Neural cell (in vitro differentiated cells): ENCODE data around the gene TLNRD1.

ENCODE experiments used
- EP300 ChIP-seq: fragments of 450-650 bp; conservative IDR thresholded peaks from 2 replicates; pipeline ENCODE4 v1.6.1; 2014; ENCODE audit warnings: antibody characterized with exemption, mild to moderate bottlenecking, moderate library complexity; ENCODE audit not compliant: poor library complexity, severe bottlenecking
- MXI1 ChIP-seq: fragments of 450-650 bp; conservative IDR thresholded peaks from 2 replicates; pipeline ENCODE4 v1.6.1; 2014; ENCODE audit warnings: antibody characterized with exemption, mild to moderate bottlenecking; ENCODE audit not compliant: poor library complexity, severe bottlenecking
- RAD21 ChIP-seq: fragments of 450-650 bp; conservative IDR thresholded peaks from 2 replicates; pipeline ENCODE4 v1.6.1; 2014; ENCODE audit warnings: antibody characterized with exemption, mild to moderate bottlenecking, moderate library complexity
- TAF1 ChIP-seq: IDR thresholded peaks from 2 replicates; pipeline ENCODE4 v1.6.1; 2012; ENCODE audit warnings: low read depth
- TF ChIP-seq, protein P1 (sequence below): fragments of 450-650 bp; IDR thresholded peaks from 2 replicates; pipeline ENCODE4 v1.5.1; 2014; ENCODE audit warnings: antibody characterized with exemption, mild to moderate bottlenecking, moderate library complexity; ENCODE audit not compliant: poor library complexity, severe bottlenecking
- TF ChIP-seq, protein P2 (sequence below): IDR thresholded peaks from 2 replicates; pipeline ENCODE4 v1.6.1; 2012; ENCODE audit warnings: borderline replicate concordance

DNA sequence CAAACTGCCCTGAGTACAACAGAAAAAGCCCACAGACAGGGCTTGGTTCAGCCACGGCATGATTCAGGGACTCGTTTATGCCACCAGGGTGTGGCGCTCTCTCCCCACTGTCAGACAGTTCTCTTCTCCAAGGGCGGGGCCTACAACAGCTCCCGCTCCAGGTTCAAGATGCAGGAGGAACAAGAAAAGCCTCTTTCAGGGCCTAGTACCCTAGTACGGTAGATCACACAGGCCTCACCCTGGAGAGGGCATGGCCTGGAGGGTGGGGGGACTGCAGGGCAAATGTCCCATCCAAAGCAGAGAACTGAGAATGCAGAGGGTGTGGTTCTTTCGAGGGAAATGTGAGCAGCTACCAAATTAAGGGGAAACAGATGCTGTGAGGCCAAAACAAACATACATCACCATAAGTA, 23.1 kb upstream of the TLNRD1 start:
- TF ChIP-seq, protein P1, sequence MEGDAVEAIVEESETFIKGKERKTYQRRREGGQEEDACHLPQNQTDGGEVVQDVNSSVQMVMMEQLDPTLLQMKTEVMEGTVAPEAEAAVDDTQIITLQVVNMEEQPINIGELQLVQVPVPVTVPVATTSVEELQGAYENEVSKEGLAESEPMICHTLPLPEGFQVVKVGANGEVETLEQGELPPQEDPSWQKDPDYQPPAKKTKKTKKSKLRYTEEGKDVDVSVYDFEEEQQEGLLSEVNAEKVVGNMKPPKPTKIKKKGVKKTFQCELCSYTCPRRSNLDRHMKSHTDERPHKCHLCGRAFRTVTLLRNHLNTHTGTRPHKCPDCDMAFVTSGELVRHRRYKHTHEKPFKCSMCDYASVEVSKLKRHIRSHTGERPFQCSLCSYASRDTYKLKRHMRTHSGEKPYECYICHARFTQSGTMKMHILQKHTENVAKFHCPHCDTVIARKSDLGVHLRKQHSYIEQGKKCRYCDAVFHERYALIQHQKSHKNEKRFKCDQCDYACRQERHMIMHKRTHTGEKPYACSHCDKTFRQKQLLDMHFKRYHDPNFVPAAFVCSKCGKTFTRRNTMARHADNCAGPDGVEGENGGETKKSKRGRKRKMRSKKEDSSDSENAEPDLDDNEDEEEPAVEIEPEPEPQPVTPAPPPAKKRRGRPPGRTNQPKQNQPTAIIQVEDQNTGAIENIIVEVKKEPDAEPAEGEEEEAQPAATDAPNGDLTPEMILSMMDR = peak; percentile 56
- TF ChIP-seq, protein P2, sequence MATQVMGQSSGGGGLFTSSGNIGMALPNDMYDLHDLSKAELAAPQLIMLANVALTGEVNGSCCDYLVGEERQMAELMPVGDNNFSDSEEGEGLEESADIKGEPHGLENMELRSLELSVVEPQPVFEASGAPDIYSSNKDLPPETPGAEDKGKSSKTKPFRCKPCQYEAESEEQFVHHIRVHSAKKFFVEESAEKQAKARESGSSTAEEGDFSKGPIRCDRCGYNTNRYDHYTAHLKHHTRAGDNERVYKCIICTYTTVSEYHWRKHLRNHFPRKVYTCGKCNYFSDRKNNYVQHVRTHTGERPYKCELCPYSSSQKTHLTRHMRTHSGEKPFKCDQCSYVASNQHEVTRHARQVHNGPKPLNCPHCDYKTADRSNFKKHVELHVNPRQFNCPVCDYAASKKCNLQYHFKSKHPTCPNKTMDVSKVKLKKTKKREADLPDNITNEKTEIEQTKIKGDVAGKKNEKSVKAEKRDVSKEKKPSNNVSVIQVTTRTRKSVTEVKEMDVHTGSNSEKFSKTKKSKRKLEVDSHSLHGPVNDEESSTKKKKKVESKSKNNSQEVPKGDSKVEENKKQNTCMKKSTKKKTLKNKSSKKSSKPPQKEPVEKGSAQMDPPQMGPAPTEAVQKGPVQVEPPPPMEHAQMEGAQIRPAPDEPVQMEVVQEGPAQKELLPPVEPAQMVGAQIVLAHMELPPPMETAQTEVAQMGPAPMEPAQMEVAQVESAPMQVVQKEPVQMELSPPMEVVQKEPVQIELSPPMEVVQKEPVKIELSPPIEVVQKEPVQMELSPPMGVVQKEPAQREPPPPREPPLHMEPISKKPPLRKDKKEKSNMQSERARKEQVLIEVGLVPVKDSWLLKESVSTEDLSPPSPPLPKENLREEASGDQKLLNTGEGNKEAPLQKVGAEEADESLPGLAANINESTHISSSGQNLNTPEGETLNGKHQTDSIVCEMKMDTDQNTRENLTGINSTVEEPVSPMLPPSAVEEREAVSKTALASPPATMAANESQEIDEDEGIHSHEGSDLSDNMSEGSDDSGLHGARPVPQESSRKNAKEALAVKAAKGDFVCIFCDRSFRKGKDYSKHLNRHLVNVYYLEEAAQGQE = no peak
- TF ChIP-seq MXI1 (no peak), TAF1 (no peak), RAD21 (peak; percentile 54), EP300 (no peak)
